Liver (tissue), 3 donors: ENCODE measurements around the gene TRPM2.

Source experiments
- CTCF ChIP-seq: fragments of 150-350 bp; IDR thresholded peaks from 2 replicates; pipeline ENCODE4 v1.5.1; 2017; ENCODE audit warnings: improper control_type of control experiment, low read depth, low read length; ENCODE audit not compliant: missing input control
- EGR1 ChIP-seq, 2 donors: IDR thresholded peaks; 2 replicates each; pipeline ENCODE4 v1.6.1; 2016 to 2018; ENCODE audit warnings: antibody characterized with exemption in 2 of 2, low read depth in 2 of 2
- FOXA1 ChIP-seq: IDR thresholded peaks from 2 replicates; pipeline ENCODE4 v1.6.1; 2016; ENCODE audit warnings: antibody characterized with exemption
- HNF4G ChIP-seq: IDR thresholded peaks from 2 replicates; pipeline ENCODE4 v1.6.1; 2016; ENCODE audit warnings: antibody characterized with exemption
- MAX ChIP-seq: IDR thresholded peaks from 2 replicates; pipeline ENCODE4 v1.6.1; 2016; ENCODE audit warnings: antibody characterized with exemption
- RAD21 ChIP-seq, 2 donors: IDR thresholded peaks; 2 replicates each; pipeline ENCODE4 v1.6.1; 2016; ENCODE audit warnings: antibody characterized with exemption in 2 of 2, mild to moderate bottlenecking in 2 of 2
- REST ChIP-seq: IDR thresholded peaks from 2 replicates; pipeline ENCODE4 v1.6.1; 2016; ENCODE audit warnings: antibody characterized with exemption, mild to moderate bottlenecking
- RXRA ChIP-seq, 2 donors: IDR thresholded peaks; 2 replicates each; pipeline ENCODE4 v1.6.1; 2017 to 2018; ENCODE audit warnings: antibody characterized with exemption in 2 of 2, mild to moderate bottlenecking in 1 of 2
- YY1 ChIP-seq: IDR thresholded peaks from 2 replicates; pipeline ENCODE4 v1.6.1; 2016; ENCODE audit warnings: antibody characterized with exemption, mild to moderate bottlenecking
- ZBTB33 ChIP-seq: IDR thresholded peaks from 2 replicates; pipeline ENCODE4 v1.6.1; 2016; ENCODE audit warnings: antibody characterized with exemption
- donor health status: healthy.
- donor health status: healthy.

- no peak for TF ChIP-seq CTCF
- no peak for TF ChIP-seq REST
- no peak for TF ChIP-seq RXRA (IDR thresholded peaks at IDR 0.05)
- no peak for TF ChIP-seq YY1
- TF ChIP-seq MAX = no peak
- TF ChIP-seq ZBTB33 = no peak
- no peak for TF ChIP-seq RAD21 (IDR thresholded peaks at IDR 0.05)
- no peak for TF ChIP-seq HNF4G
- TF ChIP-seq FOXA1 = no peak
- no peak for TF ChIP-seq EGR1 (IDR thresholded peaks at IDR 0.05; ENCODE audit: low read depth in 2 of 2)
Observed at GRCh38 chr21:44315691-44316203, 37.7 kb upstream of the TRPM2 start.
